Left ventricle myocardium inferior (tissue), 1 donor: ENCODE measurements around the gene SLC30A9. TPM values are rescaled to one million over a fixed set of nuclear protein-coding genes. Genes with fewer than 3 reads are reported as not detected.

Experiments used
- DNase-seq: peaks from one replicate; pipeline ENCODE4 v3.0.0-alpha.2; 2020
- H3K27ac ChIP-seq: fragments of 200-600 bp; replicated peaks from 2 replicates; pipeline ENCODE4 v1.8.0; 2021
- H3K27me3 ChIP-seq: fragments of 200-600 bp; 2 replicates; pipeline ENCODE4 v1.8.0; 2021; ENCODE audit warnings: low read depth
- H3K36me3 ChIP-seq: fragments of 200-600 bp; 2 replicates; pipeline ENCODE4 v1.8.0; 2021
- H3K4me1 ChIP-seq: fragments of 200-600 bp; 2 replicates; pipeline ENCODE4 v1.8.0; 2021
- H3K4me3 ChIP-seq: fragments of 200-600 bp; 2 replicates; pipeline ENCODE4 v1.8.0; 2021; ENCODE audit warnings: mild to moderate bottlenecking, moderate library complexity
- H3K9me3 ChIP-seq: fragments of 200-600 bp; replicated peaks from 2 replicates; pipeline ENCODE4 v1.8.0; 2021
- CTCF ChIP-seq: fragments of 200-600 bp; IDR thresholded peaks from 2 replicates; pipeline ENCODE4 v1.8.0; 2021; ENCODE audit warnings: antibody characterized with exemption, mild to moderate bottlenecking, borderline replicate concordance
- intact Hi-C: fragments of 100-400 bp; cut with micrococcal nuclease; formaldehyde crosslinking; loops from one replicate; pipeline ENCODE4 v1.11.0; 2022
- total RNA-seq: library from RNA; stranded (reverse); fragmentation: NEBNext Ultra II Directional; extraction: Animal tissue kit (Norgen Biotek cat#: 25700); gene quantifications from one replicate; pipeline ENCODE4 v1.2.1, GENCODE V29; 2021
- donor health status: DM: no; HTN: yes; CAD: no; lungs with severe emphysema.

The SLC30A9 gene
- total RNA-seq, 1 donor from 2014 or later, result 80.4 TPM

GRCh38 chr4:42123071-42123644 lies 132.8 kb downstream of the SLC30A9 start:
- intact Hi-C loops, result no loop called here
- H3K27me3 ChIP-seq, result peaks cover 37% of the 10 kb centered on the region

GRCh38 chr4:42132099-42132498 lies 141.8 kb downstream of the SLC30A9 start:
- no peak for TF ChIP-seq CTCF
- Histone ChIP-seq H3K9me3 (no peaks in the 10 kb centered on the region), H3K4me1 (no peaks in the 10 kb centered on the region), H3K27ac (no peak overlapping the region), H3K36me3 (no peaks in the 10 kb centered on the region), H3K27me3 (peaks cover 18% of the 10 kb centered on the region), H3K4me3 (no peak overlapping the region)
- intact Hi-C loops, result no loop called here
- no peak for DNase-seq

More at GRCh38 chr4:42123071-42123644, 132.8 kb downstream of the SLC30A9 start:
- Histone ChIP-seq H3K4me1 (no peaks in the 10 kb centered on the region), H3K36me3 (no peaks in the 10 kb centered on the region), H3K9me3 (no peaks in the 10 kb centered on the region), H3K4me3 (no peak overlapping the region), H3K27ac (no peak overlapping the region)
- TF ChIP-seq CTCF, result no peak
- DNase-seq, result no peak

- H3K4me3 ChIP-seq, result no peak overlapping the region
- intact Hi-C loops, result no loop called here
- H3K9me3 ChIP-seq, result no peaks in the 10 kb centered on the region
- DNase-seq, result no peak
- no peaks in the 10 kb centered on the region for H3K4me1 ChIP-seq
- H3K27ac ChIP-seq, result no peak overlapping the region
- peaks cover 18% of the 10 kb centered on the region for H3K27me3 ChIP-seq
- no peaks in the 10 kb centered on the region for H3K36me3 ChIP-seq
- TF ChIP-seq CTCF, result no peak
These were observed 142.7 kb downstream of the SLC30A9 start for GRCh38 chr4:42133006-42133405.

GRCh38 chr4:42136371-42136770 lies 146.0 kb downstream of the SLC30A9 start:
- DNase-seq, result no peak
- no peaks in the 10 kb centered on the region for H3K4me1 ChIP-seq

More at GRCh38 chr4:42136371-42136770, 146.0 kb downstream of the SLC30A9 start:
- Histone ChIP-seq H3K27ac (no peak overlapping the region), H3K4me3 (no peak overlapping the region), H3K36me3 (no peaks in the 10 kb centered on the region), H3K27me3 (peaks cover 31% of the 10 kb centered on the region), H3K9me3 (no peaks in the 10 kb centered on the region)
- no peak for TF ChIP-seq CTCF
- intact Hi-C loops, result no loop called here

Other genes starting within 250 kb of the SLC30A9 start
- not detected for gene PHOX2B, start 241.8 kb upstream of the SLC30A9 start, total RNA-seq
- 22.5 TPM for gene TMEM33, start 55.1 kb upstream of the SLC30A9 start, total RNA-seq
- 0.19 TPM for gene DCAF4L1, start 8.8 kb upstream of the SLC30A9 start, total RNA-seq
- not detected for gene BEND4, start 162.1 kb downstream of the SLC30A9 start, total RNA-seq